Hepatocyte (in vitro differentiated cells): ENCODE measurements around the gene ARHGAP42. TPM values are rescaled to one million over a fixed set of nuclear protein-coding genes. Genes with fewer than 3 reads are reported as not detected.
"Not testable (repeated sequence)": the region's sequence is repeated elsewhere in the genome, so short reads cannot be mapped to it uniquely, and the experiment has no call there.

Experiments used
- DNase-seq: peaks from one replicate; pipeline ENCODE4 v3.0.0-alpha.2; 2016; ENCODE audit warnings: low spot score
- H2AFZ ChIP-seq: fragments of 200-600 bp; sonication (generic); 2 replicates; pipeline ENCODE4 v1.6.0; 2016; ENCODE audit warnings: antibody characterized with exemption, mild to moderate bottlenecking
- H3K27ac ChIP-seq: fragments of 200-600 bp; sonication (generic); 2 replicates; pipeline ENCODE4 v1.5.1; 2016; ENCODE audit warnings: mild to moderate bottlenecking
- H3K27me3 ChIP-seq: fragments of 200-600 bp; sonication (generic); 2 replicates; pipeline ENCODE4 v1.6.1; 2016
- H3K36me3 ChIP-seq: fragments of 200-600 bp; sonication (generic); replicated peaks from 2 replicates; pipeline ENCODE4 v1.5.1; 2016; ENCODE audit warnings: low read depth; ENCODE audit not compliant: insufficient read depth
- H3K4me1 ChIP-seq: fragments of 200-600 bp; sonication (generic); 2 replicates; pipeline ENCODE4 v1.5.1; 2016; ENCODE audit warnings: mild to moderate bottlenecking, moderate library complexity; ENCODE audit not compliant: insufficient read depth
- H3K4me2 ChIP-seq: fragments of 200-600 bp; sonication (generic); 2 replicates; pipeline ENCODE4 v1.6.0; 2016
- H3K4me3 ChIP-seq: fragments of 200-600 bp; sonication (generic); 2 replicates; pipeline ENCODE4 v1.5.1; 2016; ENCODE audit warnings: mild to moderate bottlenecking
- H3K79me2 ChIP-seq: fragments of 200-600 bp; sonication (generic); 2 replicates; pipeline ENCODE4 v1.6.0; 2017; ENCODE audit warnings: mild to moderate bottlenecking
- H3K9me2 ChIP-seq: fragments of 200-600 bp; sonication (generic); replicated peaks from 2 replicates; pipeline ENCODE4 v1.6.0; 2017; ENCODE audit warnings: mild to moderate bottlenecking; ENCODE audit not compliant: insufficient read depth
- H3K9me3 ChIP-seq: fragments of 200-600 bp; sonication (generic); 2 replicates; pipeline ENCODE4 v1.5.1; 2016; ENCODE audit warnings: low read depth, mild to moderate bottlenecking
- H4K20me1 ChIP-seq: fragments of 200-600 bp; sonication (generic); 2 replicates; pipeline ENCODE4 v1.6.0; 2016; ENCODE audit warnings: mild to moderate bottlenecking; ENCODE audit not compliant: insufficient read depth, poor library complexity, severe bottlenecking
- CTCF ChIP-seq: fragments of 200-600 bp; sonication (generic); IDR thresholded peaks from 2 replicates; pipeline ENCODE4 v1.5.1; 2016; ENCODE audit warnings: antibody characterized with exemption, mild to moderate bottlenecking; ENCODE audit not compliant: poor library complexity
- EZH2 ChIP-seq: fragments of 200-600 bp; sonication (generic); IDR thresholded peaks from 2 replicates; pipeline ENCODE4 v1.6.1; 2016; ENCODE audit warnings: antibody characterized with exemption, mild to moderate bottlenecking, borderline replicate concordance
- EZH2phosphoT487 ChIP-seq: fragments of 200-600 bp; sonication (generic); IDR thresholded peaks from one replicate; pipeline ENCODE4 v1.6.1; 2018; ENCODE audit warnings: antibody characterized with exemption, mild to moderate bottlenecking, low read depth, moderate library complexity; ENCODE audit not compliant: unreplicated experiment, severe bottlenecking
- WGBS: methylation state at CpG from one replicate; pipeline ENCODE4 v1.1.6; 2016; ENCODE audit warnings: low lambda C conversion rate; ENCODE audit errors: missing lambda C conversion rate; 5-methylcytosine and 5-hydroxymethylcytosine counted together
- polyA plus RNA-seq: library from polyadenylated mRNA; unstranded; fragments of >200 nt; fragmentation: Nextera tagmentation; extraction: Ambion mirVana; gene quantifications from 2 replicates; pipeline ENCODE4 v1.2.1, GENCODE V29; 2016
- total RNA-seq: library from RNA; depleted of rRNA; stranded (reverse); fragments of >200 nt; gene quantifications from 2 replicates; pipeline ENCODE4 v1.2.3, GENCODE V29; 2014

The ARHGAP42 gene
- total and polyA plus RNA-seq, 2 experiments from 2014 or later = 8.7 to 26.5 TPM

- H4K20me1 ChIP-seq = no peaks in the 10 kb centered on the region
- no peaks in the 10 kb centered on the region for H3K9me3 ChIP-seq
- H3K79me2 ChIP-seq = no peaks in the 10 kb centered on the region
- H3K36me3 ChIP-seq = no peaks in the 10 kb centered on the region
- no peak overlapping the region for H3K4me2 ChIP-seq
- H3K27me3 ChIP-seq = no peaks in the 10 kb centered on the region
- H3K27ac ChIP-seq = no peak overlapping the region
- H2AFZ ChIP-seq = no peak overlapping the region
- H3K4me3 ChIP-seq = no peak overlapping the region
- whole genome bisulfite sequencing = 64% methylated on average over 5 of the region's 5 CpGs
- no peaks in the 10 kb centered on the region for H3K4me1 ChIP-seq
- H3K9me2 ChIP-seq = no peaks in the 10 kb centered on the region
- TF ChIP-seq EZH2 = no peak
- no peak for TF ChIP-seq CTCF
- TF ChIP-seq EZH2phosphoT487 = no peak
- no peak for DNase-seq
These were observed 323.8 kb downstream of the ARHGAP42 start for GRCh38 chr11:101010899-101011298.

DNA sequence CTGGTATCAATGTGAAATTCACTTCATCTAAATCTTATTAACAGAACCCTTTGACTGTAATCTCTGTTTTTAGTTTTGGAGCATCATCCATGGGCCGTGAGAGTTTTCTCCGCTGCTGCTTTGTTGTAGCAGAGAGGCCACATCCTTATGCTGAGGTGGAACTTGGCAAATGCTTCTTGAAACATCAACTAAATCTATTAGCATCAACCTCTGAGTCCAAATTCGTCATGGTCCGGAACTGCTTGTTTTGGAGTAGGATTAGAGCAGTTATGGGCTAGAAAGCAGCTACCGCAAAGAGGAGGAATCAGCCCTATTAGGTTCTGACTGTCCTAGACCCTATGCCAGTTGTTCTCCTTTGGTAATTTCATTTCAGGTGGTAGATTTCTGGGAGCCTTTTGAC, 324.8 kb downstream of the ARHGAP42 start:
- Histone ChIP-seq H3K9me2 (no peaks in the 10 kb centered on the region), H3K4me3 (no peak overlapping the region), H3K79me2 (no peaks in the 10 kb centered on the region), H2AFZ (no peak overlapping the region), H3K9me3 (no peaks in the 10 kb centered on the region), H3K36me3 (no peaks in the 10 kb centered on the region), H4K20me1 (no peaks in the 10 kb centered on the region), H3K27me3 (no peaks in the 10 kb centered on the region), H3K4me1 (no peaks in the 10 kb centered on the region), H3K4me2 (no peak overlapping the region), H3K27ac (no peak overlapping the region)
- TF ChIP-seq EZH2phosphoT487 = no peak
- TF ChIP-seq CTCF = no peak
- no peak for TF ChIP-seq EZH2
- DNase-seq = no peak
- WGBS = 93% methylated on average over 5 of the region's 5 CpGs

DNA sequence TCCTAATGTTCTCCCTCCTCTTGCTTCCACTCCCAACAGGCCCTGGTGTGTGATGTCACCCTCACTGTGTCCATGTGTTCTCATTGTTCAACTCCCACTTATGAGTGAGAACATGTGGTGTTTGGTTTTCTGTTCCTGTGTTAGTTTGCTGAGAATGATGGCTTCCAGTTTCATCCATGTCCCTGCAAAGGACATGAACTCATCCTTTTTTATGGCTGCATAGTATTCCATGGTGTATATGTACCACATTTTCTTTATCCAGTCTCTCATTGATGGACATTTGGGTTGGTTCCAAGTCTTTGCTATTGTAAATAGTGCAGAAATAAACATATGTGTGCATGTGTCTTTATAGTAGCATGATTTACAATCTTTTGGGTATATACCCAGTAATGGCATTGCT, 326.6 kb downstream of the ARHGAP42 start:
- not testable (repeated sequence) for H3K4me3 ChIP-seq, H4K20me1 ChIP-seq, H3K9me3 ChIP-seq, H3K79me2 ChIP-seq, H3K4me2 ChIP-seq, DNase-seq, H3K27ac ChIP-seq, H3K9me2 ChIP-seq, H2AFZ ChIP-seq, H3K27me3 ChIP-seq, H3K36me3 ChIP-seq, H3K4me1 ChIP-seq

DNA sequence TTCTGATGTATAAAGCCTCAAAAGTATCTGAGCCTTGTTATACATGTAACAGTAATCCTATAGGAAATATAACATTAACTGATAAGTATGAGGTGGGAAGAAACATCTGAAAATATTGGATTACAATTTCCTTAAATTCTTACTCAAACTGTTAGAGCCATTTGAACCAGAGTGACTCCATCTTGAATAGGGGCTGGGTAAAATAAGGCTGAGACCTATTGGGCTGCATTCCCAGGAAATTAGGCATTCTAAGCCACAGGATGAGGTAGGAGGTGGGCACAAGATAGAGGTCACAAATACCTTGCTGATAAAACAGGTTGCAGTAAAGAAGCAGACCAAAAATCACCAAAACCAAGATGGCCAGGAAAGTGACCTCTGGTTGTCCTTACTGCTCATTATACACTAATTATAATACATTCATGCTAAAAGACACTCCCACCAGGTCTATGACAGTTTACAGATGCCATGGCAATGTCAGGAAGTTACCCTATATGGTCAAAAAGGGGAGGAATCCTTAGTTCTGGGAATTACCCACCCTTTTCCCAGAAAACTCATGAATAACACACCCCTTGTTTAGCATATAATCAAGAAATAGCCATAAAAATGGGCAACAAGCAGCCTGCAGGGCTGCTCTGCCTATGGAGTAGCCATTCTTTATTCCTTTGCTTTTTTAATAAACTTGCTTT, 327.7 kb downstream of the ARHGAP42 start:
- no peaks in the 10 kb centered on the region for H3K4me1 ChIP-seq
- no peak overlapping the region for H3K4me3 ChIP-seq
- no peaks in the 10 kb centered on the region for H3K27me3 ChIP-seq
- no peak for DNase-seq
- H3K27ac ChIP-seq = no peak overlapping the region
- no peak for TF ChIP-seq EZH2
- no peak for TF ChIP-seq CTCF
- no peak for TF ChIP-seq EZH2phosphoT487
- no peaks in the 10 kb centered on the region for H3K9me2 ChIP-seq
- no peak overlapping the region for H3K4me2 ChIP-seq
- H2AFZ ChIP-seq = no peak overlapping the region
- no peaks in the 10 kb centered on the region for H3K79me2 ChIP-seq
- no peaks in the 10 kb centered on the region for H3K9me3 ChIP-seq
- H4K20me1 ChIP-seq = no peaks in the 10 kb centered on the region
- H3K36me3 ChIP-seq = no peaks in the 10 kb centered on the region
